ENCODE measurements around the gene CFAP46.

Gene CFAP46

GRCh38 chr10:132861884-132862461, 80.4 kb downstream of the CFAP46 start (continued):
- TF ChIP-seq PATZ1 (CRISPR knock-in tag; IDR thresholded peaks at IDR 0.05; ENCODE audit: borderline replicate concordance), result no peak

GRCh38 chr10:132861116-132861691, 81.2 kb downstream of the CFAP46 start:
- TF ChIP-seq ZNF8 (CRISPR knock-in tag; IDR thresholded peaks at IDR 0.05) (no peak), ZNF70 (CRISPR knock-in tag; IDR thresholded peaks at IDR 0.05) (no peak), OSR1 (CRISPR knock-in tag; IDR thresholded peaks at IDR 0.05) (no peak), TSHZ2 (CRISPR knock-in tag; IDR thresholded peaks at IDR 0.05) (no peak), ESRRG (CRISPR knock-in tag; IDR thresholded peaks at IDR 0.05) (no peak), ISL1 (CRISPR knock-in tag; IDR thresholded peaks at IDR 0.05) (no peak), RARB (CRISPR knock-in tag; IDR thresholded peaks at IDR 0.05) (no peak), ZC3H10 (CRISPR knock-in tag; IDR thresholded peaks at IDR 0.05) (no peak), ZNF565 (CRISPR knock-in tag; conservative IDR thresholded peaks at IDR 0.05; ENCODE audit: low read depth) (no peak), CSDC2 (CRISPR knock-in tag; IDR thresholded peaks at IDR 0.05) (no peak), POU6F1 (CRISPR knock-in tag; IDR thresholded peaks at IDR 0.05; ENCODE audit: borderline replicate concordance, low read depth) (no peak)
- no peak for ATAC-seq

GRCh38 chr10:132860532-132860931, 81.8 kb downstream of the CFAP46 start:
- ATAC-seq, result no peak
- TF ChIP-seq ZFP3 (CRISPR knock-in tag; IDR thresholded peaks at IDR 0.05), result no peak
- no peak for TF ChIP-seq OSR1 (CRISPR knock-in tag; IDR thresholded peaks at IDR 0.05)
- no peak for TF ChIP-seq TOX (CRISPR knock-in tag; IDR thresholded peaks at IDR 0.05; ENCODE audit: borderline replicate concordance)
- no peak for TF ChIP-seq GLIS3 (CRISPR knock-in tag; IDR thresholded peaks at IDR 0.05)
- no peak for TF ChIP-seq CREB5 (CRISPR knock-in tag; IDR thresholded peaks at IDR 0.05; ENCODE audit: low read depth)
- no peak for TF ChIP-seq RARB (CRISPR knock-in tag; IDR thresholded peaks at IDR 0.05)
- TF ChIP-seq ZNF565 (CRISPR knock-in tag; conservative IDR thresholded peaks at IDR 0.05; ENCODE audit: low read depth), result no peak
- no peak for TF ChIP-seq ZNF70 (CRISPR knock-in tag; IDR thresholded peaks at IDR 0.05)
- no peak for TF ChIP-seq PATZ1 (CRISPR knock-in tag; IDR thresholded peaks at IDR 0.05; ENCODE audit: borderline replicate concordance)
- no peak for TF ChIP-seq TCF4 (CRISPR knock-in tag; IDR thresholded peaks at IDR 0.05; ENCODE audit: borderline replicate concordance)

All from SK-N-SH treated with all-trans-retinoic acid at 6 μM for 48 hours (cell line).